22Rv1 (cell line): ENCODE measurements around the gene SRSF4.

Experiments used
- H3K27ac ChIP-seq: fragments of 450-650 bp; 2 replicates; pipeline ENCODE4 v1.5.1; 2017
- ZFX ChIP-seq: fragments of 450-650 bp; IDR thresholded peaks from 2 replicates; pipeline ENCODE4 v1.6.1; 2017; ENCODE audit warnings: antibody characterized with exemption, borderline replicate concordance
- TF ChIP-seq, protein P1 (sequence below): fragments of 450-650 bp; IDR thresholded peaks from 2 replicates; pipeline ENCODE4 v1.5.1; 2017; ENCODE audit warnings: mild to moderate bottlenecking

The SRSF4 gene

DNA sequence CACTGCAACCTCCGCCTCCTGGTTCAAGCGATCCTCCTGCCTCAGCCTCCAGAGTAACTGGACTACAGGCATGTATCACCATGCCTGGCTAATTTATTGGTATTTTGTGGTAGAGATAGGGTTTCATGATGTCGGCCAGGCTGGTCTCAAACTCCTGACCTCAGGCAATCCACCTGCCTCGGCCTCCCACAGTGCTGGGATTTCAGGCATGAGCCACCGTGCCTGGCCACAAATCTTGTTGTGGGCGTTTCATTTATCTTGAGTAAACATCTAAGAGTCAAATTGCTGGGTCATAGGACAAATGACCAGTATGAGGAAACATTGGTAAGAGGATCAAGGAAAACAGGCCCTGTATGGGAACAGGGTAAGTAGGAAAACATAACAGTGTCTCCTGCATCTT lies 75.9 kb downstream of the SRSF4 start:
- no peak for TF ChIP-seq ZFX
- TF ChIP-seq, protein P1, sequence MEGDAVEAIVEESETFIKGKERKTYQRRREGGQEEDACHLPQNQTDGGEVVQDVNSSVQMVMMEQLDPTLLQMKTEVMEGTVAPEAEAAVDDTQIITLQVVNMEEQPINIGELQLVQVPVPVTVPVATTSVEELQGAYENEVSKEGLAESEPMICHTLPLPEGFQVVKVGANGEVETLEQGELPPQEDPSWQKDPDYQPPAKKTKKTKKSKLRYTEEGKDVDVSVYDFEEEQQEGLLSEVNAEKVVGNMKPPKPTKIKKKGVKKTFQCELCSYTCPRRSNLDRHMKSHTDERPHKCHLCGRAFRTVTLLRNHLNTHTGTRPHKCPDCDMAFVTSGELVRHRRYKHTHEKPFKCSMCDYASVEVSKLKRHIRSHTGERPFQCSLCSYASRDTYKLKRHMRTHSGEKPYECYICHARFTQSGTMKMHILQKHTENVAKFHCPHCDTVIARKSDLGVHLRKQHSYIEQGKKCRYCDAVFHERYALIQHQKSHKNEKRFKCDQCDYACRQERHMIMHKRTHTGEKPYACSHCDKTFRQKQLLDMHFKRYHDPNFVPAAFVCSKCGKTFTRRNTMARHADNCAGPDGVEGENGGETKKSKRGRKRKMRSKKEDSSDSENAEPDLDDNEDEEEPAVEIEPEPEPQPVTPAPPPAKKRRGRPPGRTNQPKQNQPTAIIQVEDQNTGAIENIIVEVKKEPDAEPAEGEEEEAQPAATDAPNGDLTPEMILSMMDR, result no peak
- H3K27ac ChIP-seq, result no peak overlapping the region

DNA sequence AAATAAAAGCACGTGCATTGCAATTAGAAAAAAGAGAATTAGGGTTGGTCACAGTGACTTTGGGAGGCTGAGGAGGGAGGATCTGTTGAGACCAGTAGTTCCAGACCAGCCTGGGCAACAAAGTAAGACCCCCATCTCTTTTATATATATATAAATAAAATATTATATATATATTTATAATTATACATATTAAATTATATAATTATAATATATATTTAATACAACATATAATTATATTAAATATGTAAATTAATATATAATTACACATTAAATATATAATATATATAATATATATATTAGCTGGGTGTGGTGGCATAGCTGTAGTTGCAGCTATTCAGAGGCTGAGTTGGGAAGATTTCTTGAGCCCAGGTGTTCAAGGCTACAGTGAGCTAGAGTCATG lies 81.2 kb downstream of the SRSF4 start:
- no peak for TF ChIP-seq ZFX
- TF ChIP-seq, protein P1, result no peak
- H3K27ac ChIP-seq, result no peak overlapping the region

DNA sequence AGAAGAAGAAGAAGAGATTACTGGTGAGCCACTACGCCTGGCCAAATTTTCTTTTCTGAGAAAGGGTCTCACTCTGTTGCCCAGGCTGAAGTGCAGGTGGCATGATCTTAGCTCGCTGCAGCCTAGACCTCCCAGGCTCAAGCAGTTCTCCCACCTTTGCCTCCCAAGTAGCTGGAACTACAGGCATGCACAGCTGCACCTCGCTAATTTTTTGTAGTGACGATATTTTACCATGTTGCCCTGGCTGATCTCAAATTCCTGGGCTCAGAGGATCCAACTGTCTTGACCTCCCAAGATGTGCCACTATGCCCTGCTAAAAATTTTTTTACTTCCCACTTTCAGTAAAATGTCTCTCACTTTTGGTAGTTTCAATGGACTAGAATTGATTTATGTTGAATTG lies 82.4 kb downstream of the SRSF4 start:
- H3K27ac ChIP-seq, result no peak overlapping the region

More for the DNA sequence above, 82.4 kb downstream of the SRSF4 start:
- TF ChIP-seq, protein P1, result no peak
- TF ChIP-seq ZFX, result no peak
